Parathyroid adenoma (tissue), 2 donors: ENCODE measurements around the gene MAG.

Experiments used
- H2AFZ ChIP-seq: fragments of 300-600 bp; sonication (generic); one replicate; pipeline ENCODE4 v1.7.0; 2017; ENCODE audit warnings: antibody characterized with exemption, mild to moderate bottlenecking
- H3K27ac ChIP-seq: fragments of 300-600 bp; sonication (generic); one replicate; pipeline ENCODE4 v1.7.0; 2017
- H3K27me3 ChIP-seq: fragments of 300-600 bp; sonication (generic); one replicate; pipeline ENCODE4 v1.7.0; 2017; ENCODE audit warnings: low read length; ENCODE audit not compliant: control insufficient read depth, insufficient read depth
- H3K36me3 ChIP-seq: fragments of 300-600 bp; sonication (generic); one replicate; pipeline ENCODE4 v1.7.0; 2017; ENCODE audit warnings: low read length; ENCODE audit not compliant: control insufficient read depth, insufficient read depth
- H3K4me1 ChIP-seq: fragments of 300-600 bp; sonication (generic); one replicate; pipeline ENCODE4 v1.7.0; 2017; ENCODE audit warnings: control low read depth
- H3K4me2 ChIP-seq: fragments of 300-600 bp; sonication (generic); one replicate; pipeline ENCODE4 v1.7.0; 2017; ENCODE audit warnings: low read length
- H3K4me3 ChIP-seq: fragments of 300-600 bp; sonication (generic); one replicate; pipeline ENCODE4 v1.7.0; 2017; ENCODE audit warnings: low read depth, low read length
- H3K79me2 ChIP-seq: fragments of 300-600 bp; sonication (generic); one replicate; pipeline ENCODE4 v1.7.0; 2017; ENCODE audit warnings: control low read depth
- H3K9ac ChIP-seq: fragments of 300-600 bp; sonication (generic); one replicate; pipeline ENCODE4 v1.7.0; 2017; ENCODE audit warnings: mild to moderate bottlenecking
- H3K9me3 ChIP-seq: fragments of 300-600 bp; sonication (generic); one replicate; pipeline ENCODE4 v1.7.0; 2017; ENCODE audit warnings: low read length; ENCODE audit not compliant: control insufficient read depth
- TF ChIP-seq, protein P1 (sequence below): fragments of 300-600 bp; sonication (generic); IDR thresholded peaks from one replicate; pipeline ENCODE4 v1.7.0; 2017; ENCODE audit warnings: antibody characterized with exemption, mild to moderate bottlenecking
- donor health status: primary hyperparathyroidism.

MAG gene

DNA sequence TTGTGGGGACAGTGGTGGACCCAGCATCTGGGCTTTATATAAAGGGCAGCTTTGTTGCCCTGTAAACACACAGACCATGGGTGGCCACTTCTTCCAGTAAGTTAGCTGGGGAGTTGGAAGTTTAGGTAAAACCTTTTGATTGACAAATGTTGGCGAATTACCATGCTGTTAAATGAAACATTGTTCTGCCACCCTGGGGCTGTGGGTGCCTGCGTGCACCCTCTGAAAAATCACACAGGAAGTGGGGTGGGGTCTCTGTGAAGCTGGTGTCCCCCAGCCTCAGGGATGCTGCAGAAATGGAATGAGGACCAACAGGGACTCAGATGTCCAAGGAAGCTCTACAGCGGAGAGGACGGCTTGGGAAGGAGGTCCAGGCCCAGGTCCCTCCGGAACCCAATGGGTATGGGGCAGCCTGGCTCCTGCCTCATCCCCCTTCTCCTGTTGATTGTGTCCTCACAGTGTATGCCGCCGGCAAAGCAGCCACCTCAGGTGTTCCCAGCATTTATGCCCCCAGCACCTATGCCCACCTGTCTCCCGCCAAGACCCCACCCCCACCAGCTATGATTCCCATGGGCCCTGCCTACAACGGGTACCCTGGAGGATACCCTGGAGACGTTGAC, 26.0 kb upstream of the MAG start:
- H3K9ac ChIP-seq: no peak overlapping the region
- no peak overlapping the region for H3K27ac ChIP-seq
- H3K9me3 ChIP-seq: no peaks in the 10 kb centered on the region
- H3K36me3 ChIP-seq: no peaks in the 10 kb centered on the region
- peaks cover 11% of the 10 kb centered on the region for H3K79me2 ChIP-seq
- no peak overlapping the region for H3K4me2 ChIP-seq
- TF ChIP-seq, protein P1, sequence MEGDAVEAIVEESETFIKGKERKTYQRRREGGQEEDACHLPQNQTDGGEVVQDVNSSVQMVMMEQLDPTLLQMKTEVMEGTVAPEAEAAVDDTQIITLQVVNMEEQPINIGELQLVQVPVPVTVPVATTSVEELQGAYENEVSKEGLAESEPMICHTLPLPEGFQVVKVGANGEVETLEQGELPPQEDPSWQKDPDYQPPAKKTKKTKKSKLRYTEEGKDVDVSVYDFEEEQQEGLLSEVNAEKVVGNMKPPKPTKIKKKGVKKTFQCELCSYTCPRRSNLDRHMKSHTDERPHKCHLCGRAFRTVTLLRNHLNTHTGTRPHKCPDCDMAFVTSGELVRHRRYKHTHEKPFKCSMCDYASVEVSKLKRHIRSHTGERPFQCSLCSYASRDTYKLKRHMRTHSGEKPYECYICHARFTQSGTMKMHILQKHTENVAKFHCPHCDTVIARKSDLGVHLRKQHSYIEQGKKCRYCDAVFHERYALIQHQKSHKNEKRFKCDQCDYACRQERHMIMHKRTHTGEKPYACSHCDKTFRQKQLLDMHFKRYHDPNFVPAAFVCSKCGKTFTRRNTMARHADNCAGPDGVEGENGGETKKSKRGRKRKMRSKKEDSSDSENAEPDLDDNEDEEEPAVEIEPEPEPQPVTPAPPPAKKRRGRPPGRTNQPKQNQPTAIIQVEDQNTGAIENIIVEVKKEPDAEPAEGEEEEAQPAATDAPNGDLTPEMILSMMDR: no peak
- H3K4me1 ChIP-seq: peaks cover 17% of the 10 kb centered on the region
- no peak overlapping the region for H2AFZ ChIP-seq
- no peaks in the 10 kb centered on the region for H3K27me3 ChIP-seq
- H3K4me3 ChIP-seq: no peak overlapping the region

DNA sequence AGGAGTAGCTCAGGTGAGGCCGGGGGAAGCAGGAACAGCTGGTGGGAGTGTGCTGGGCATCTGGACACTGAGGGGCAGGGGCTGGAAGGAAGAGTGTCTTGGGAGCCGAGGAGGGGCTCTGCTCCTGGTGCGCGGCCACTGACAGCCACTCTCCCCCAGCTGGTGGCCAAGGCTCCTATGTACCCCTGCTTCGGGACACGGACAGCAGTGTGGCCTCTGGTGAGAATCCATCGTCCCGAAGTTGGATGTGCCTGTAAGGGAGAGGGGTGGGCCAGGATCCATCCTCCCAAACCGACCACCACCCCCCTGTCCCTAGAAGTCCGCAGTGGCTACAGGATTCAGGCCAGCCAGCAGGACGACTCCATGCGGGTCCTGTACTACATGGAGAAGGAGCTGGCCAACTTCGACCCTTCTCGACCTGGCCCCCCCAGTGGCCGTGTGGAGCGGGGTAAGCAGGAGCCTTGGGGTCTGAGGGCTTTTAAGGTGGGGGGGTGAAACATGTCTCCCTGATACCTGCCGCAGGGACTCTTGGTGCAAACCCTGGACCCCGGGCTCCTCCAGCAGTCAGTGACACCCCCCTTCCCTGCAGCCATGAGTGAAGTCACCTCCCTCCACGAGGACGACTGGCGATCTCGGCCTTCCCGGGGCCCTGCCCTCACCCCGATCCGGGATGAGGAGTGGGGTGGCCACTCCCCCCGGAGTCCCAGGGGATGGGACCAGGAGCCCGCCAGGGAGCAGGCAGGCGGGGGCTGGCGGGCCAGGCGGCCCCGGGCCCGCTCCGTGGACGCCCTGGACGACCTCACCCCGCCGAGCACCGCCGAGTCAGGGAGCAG, 25.2 kb upstream of the MAG start:
- H3K27me3 ChIP-seq: no peaks in the 10 kb centered on the region
- H3K79me2 ChIP-seq: peaks cover 19% of the 10 kb centered on the region
- peak overlapping the region; percentile 95 for H3K4me3 ChIP-seq
- H3K9me3 ChIP-seq: no peaks in the 10 kb centered on the region
- H3K9ac ChIP-seq: peak overlapping the region; percentile 9
- H3K36me3 ChIP-seq: no peaks in the 10 kb centered on the region
- peaks cover 17% of the 10 kb centered on the region for H3K4me1 ChIP-seq
- H3K4me2 ChIP-seq: peak overlapping the region; percentile 95
- H2AFZ ChIP-seq: no peak overlapping the region
- peak overlapping the region; percentile 79 for H3K27ac ChIP-seq
- TF ChIP-seq, protein P1: no peak

DNA sequence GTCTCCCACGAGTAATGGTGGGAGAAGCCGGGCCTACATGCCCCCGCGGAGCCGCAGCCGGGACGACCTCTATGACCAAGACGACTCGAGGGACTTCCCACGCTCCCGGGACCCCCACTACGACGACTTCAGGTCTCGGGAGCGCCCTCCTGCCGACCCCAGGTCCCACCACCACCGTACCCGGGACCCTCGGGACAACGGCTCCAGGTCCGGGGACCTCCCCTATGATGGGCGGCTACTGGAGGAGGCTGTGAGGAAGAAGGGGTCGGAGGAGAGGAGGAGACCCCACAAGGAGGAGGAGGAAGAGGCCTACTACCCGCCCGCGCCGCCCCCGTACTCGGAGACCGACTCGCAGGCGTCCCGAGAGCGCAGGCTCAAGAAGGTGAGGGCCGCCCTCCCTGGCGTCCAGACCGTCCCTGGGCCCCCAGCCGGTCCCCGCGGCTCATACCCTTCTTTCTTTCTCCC, 24.6 kb upstream of the MAG start:
- H3K79me2 ChIP-seq: peaks cover 25% of the 10 kb centered on the region
- H3K4me2 ChIP-seq: peak overlapping the region; percentile 95
- no peaks in the 10 kb centered on the region for H3K36me3 ChIP-seq
- peak overlapping the region; percentile 79 for H3K27ac ChIP-seq
- H3K9ac ChIP-seq: peak overlapping the region; percentile 9
- H2AFZ ChIP-seq: peak overlapping the region; percentile 47
- TF ChIP-seq, protein P1: no peak
- H3K9me3 ChIP-seq: no peaks in the 10 kb centered on the region
- peaks cover 18% of the 10 kb centered on the region for H3K4me1 ChIP-seq
- H3K4me3 ChIP-seq: peak overlapping the region; percentile 95
- no peaks in the 10 kb centered on the region for H3K27me3 ChIP-seq

DNA sequence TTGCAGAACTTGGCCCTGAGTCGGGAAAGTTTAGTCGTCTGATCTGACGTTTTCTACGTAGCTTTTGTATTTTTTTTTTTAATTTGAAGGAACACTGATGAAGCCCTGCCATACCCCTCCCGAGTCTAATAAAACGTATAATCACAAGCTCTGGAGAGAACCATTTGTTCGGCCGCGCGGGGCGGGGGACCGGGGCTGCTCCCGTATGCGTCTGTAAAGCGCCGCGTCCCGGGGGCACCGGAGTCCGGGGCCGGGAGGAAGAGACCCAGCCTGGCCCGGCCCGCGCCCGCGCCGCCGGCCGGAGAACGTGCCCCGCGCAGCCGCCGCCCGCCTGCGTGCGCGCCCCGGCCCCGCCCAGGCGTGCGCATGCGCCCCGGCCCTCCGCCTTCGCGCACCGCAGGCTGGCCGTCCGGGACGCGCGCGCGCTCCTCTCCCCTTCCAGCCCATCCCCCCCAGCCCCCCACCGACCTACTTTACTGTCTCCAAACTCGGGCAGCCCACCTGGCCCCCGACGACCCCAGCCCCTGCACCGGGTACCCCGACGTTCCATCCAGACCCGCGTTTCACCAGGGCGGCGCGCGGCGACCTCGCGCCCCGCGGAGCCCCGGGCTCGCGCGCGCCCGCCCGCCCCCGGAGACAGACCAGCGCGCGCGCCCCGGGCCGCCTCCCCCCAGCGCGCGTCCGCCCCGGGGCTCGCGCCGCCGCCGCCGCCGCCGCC, 24.0 kb upstream of the MAG start:
- H3K9me3 ChIP-seq: no peaks in the 10 kb centered on the region
- TF ChIP-seq, protein P1: no peak
- H3K27ac ChIP-seq: peak overlapping the region; percentile 79
- H3K4me1 ChIP-seq: peaks cover 20% of the 10 kb centered on the region
- no peaks in the 10 kb centered on the region for H3K36me3 ChIP-seq
- H3K9ac ChIP-seq: peak overlapping the region; percentile 9
- peaks cover 27% of the 10 kb centered on the region for H3K79me2 ChIP-seq
- H2AFZ ChIP-seq: peak overlapping the region; percentile 47
- H3K27me3 ChIP-seq: no peaks in the 10 kb centered on the region
- H3K4me2 ChIP-seq: peak overlapping the region; percentile 95
- peak overlapping the region; percentile 95 for H3K4me3 ChIP-seq
